Osteoblast (primary cell): ENCODE measurements around the gene NAV2. TPM values are rescaled to one million over a fixed set of nuclear protein-coding genes. Genes with fewer than 3 reads are reported as not detected.

Experiments
- DNase-seq: peaks from one replicate; pipeline ENCODE4 v3.0.0; 2011; ENCODE audit warnings: low spot score, mixed read lengths; ENCODE audit not compliant: insufficient read length; ENCODE audit errors: missing footprints
- H2AFZ ChIP-seq: 2 replicates; pipeline ENCODE4 v1.6.0; 2011; ENCODE audit warnings: mild to moderate bottlenecking, low read length
- H3K27ac ChIP-seq: 2 replicates; pipeline ENCODE4 v1.5.1; 2011; ENCODE audit warnings: mild to moderate bottlenecking, low read depth, low read length, moderate library complexity
- H3K27me3 ChIP-seq: 2 replicates; pipeline ENCODE4 v1.6.0; 2012; ENCODE audit warnings: mild to moderate bottlenecking, control low read depth, inconsistent platforms, low read length, moderate library complexity; ENCODE audit not compliant: insufficient read depth
- H3K36me3 ChIP-seq: 2 replicates; pipeline ENCODE4 v1.5.1; 2011; ENCODE audit warnings: mild to moderate bottlenecking, low read length, control low read depth, moderate library complexity; ENCODE audit not compliant: insufficient read depth
- H3K4me1 ChIP-seq: 2 replicates; pipeline ENCODE4 v1.5.1; 2011; ENCODE audit warnings: mild to moderate bottlenecking, low read length, control low read depth, moderate library complexity; ENCODE audit not compliant: insufficient read depth
- H3K4me2 ChIP-seq: 2 replicates; pipeline ENCODE4 v1.6.0; 2011; ENCODE audit warnings: mild to moderate bottlenecking, low read length; ENCODE audit not compliant: insufficient read depth
- H3K4me3 ChIP-seq: fragments of 200-600 bp; sonication (generic); 3 replicates; pipeline ENCODE4 v1.5.1; 2012; ENCODE audit warnings: mild to moderate bottlenecking, low read length, inconsistent platforms; ENCODE audit not compliant: insufficient read depth
- H3K79me2 ChIP-seq: 2 replicates; pipeline ENCODE4 v1.6.0; 2012; ENCODE audit warnings: mild to moderate bottlenecking, low read length, control low read depth, inconsistent platforms; ENCODE audit not compliant: insufficient read depth
- H3K9me3 ChIP-seq: 2 replicates; pipeline ENCODE4 v1.5.1; 2011; ENCODE audit warnings: low read depth, low read length, control low read depth
- H4K20me1 ChIP-seq: 2 replicates; pipeline ENCODE4 v1.6.0; 2012; ENCODE audit warnings: mild to moderate bottlenecking, low read length, control low read depth; ENCODE audit not compliant: insufficient read depth
- CTCF ChIP-seq: IDR thresholded peaks from 2 replicates; pipeline ENCODE4 v1.5.1; 2011; ENCODE audit warnings: mild to moderate bottlenecking, low read depth, low read length, moderate library complexity; ENCODE audit errors: extremely low read depth
- total RNA-seq: library from RNA; depleted of rRNA; stranded (reverse); fragments of >200 nt; gene quantifications from 2 replicates; pipeline ENCODE4 v1.2.3, GENCODE V29; 2012

Gene NAV2
- total RNA-seq, 1 donor = 8.7 TPM

- Histone ChIP-seq H3K9me3 (no peaks in the 10 kb centered on the region), H3K4me2 (no peak overlapping the region)
These were observed 22.7 kb downstream of the NAV2 start for GRCh38 chr11:19735157-19735908.

GRCh38 chr11:19735909-19736498 is 23.4 kb downstream of the NAV2 start:
- Histone ChIP-seq H3K36me3 (no peaks in the 10 kb centered on the region), H3K4me1 (peaks cover 12% of the 10 kb centered on the region), H3K79me2 (peaks cover 97% of the 10 kb centered on the region), H3K9me3 (no peaks in the 10 kb centered on the region), H4K20me1 (peaks cover 6% of the 10 kb centered on the region), H3K4me2 (no peak overlapping the region), H3K27ac (peak overlapping the region; percentile 5), H2AFZ (no peak overlapping the region), H3K27me3 (no peaks in the 10 kb centered on the region), H3K4me3 (no peak overlapping the region)
- TF ChIP-seq CTCF = no peak
- DNase-seq = no peak

More at GRCh38 chr11:19735157-19735908, 22.7 kb downstream of the NAV2 start:
- Histone ChIP-seq H3K4me3 (no peak overlapping the region), H3K27ac (peak overlapping the region; percentile 29), H3K27me3 (no peaks in the 10 kb centered on the region), H2AFZ (no peak overlapping the region), H3K4me1 (peaks cover 12% of the 10 kb centered on the region), H3K79me2 (peaks cover 98% of the 10 kb centered on the region), H4K20me1 (peaks cover 6% of the 10 kb centered on the region), H3K36me3 (no peaks in the 10 kb centered on the region)
- DNase-seq = no peak
- peak; percentile 54 for TF ChIP-seq CTCF

DNA sequence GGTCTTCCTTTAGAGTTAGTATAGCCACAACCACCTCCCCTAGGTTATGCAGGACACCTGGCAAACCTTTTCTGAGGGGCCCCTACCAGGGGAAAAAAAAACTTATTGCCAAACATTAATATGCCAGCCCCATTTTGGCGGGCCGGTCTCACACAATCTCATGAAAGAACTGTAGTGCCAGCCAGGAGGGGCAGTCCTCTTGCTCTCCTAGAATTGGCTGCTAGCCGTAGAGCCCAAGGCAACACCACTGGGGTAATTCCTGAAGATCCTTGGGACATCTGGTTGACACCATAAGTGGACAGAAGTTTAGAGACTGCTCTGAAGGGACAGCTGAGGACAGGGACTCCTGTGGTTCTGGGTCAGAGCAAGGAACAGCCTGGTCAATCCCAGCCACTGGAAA is 24.2 kb downstream of the NAV2 start:
- H3K79me2 ChIP-seq = peaks cover 93% of the 10 kb centered on the region
- H3K4me1 ChIP-seq = peaks cover 12% of the 10 kb centered on the region
- H3K9me3 ChIP-seq = no peaks in the 10 kb centered on the region
- peaks cover 6% of the 10 kb centered on the region for H4K20me1 ChIP-seq
- H2AFZ ChIP-seq = no peak overlapping the region
- H3K27me3 ChIP-seq = no peaks in the 10 kb centered on the region
- DNase-seq = no peak
- H3K4me3 ChIP-seq = no peak overlapping the region
- no peak overlapping the region for H3K4me2 ChIP-seq
- no peak overlapping the region for H3K27ac ChIP-seq
- H3K36me3 ChIP-seq = no peaks in the 10 kb centered on the region
- TF ChIP-seq CTCF = no peak

GRCh38 chr11:19737575-19737974 is 24.9 kb downstream of the NAV2 start:
- Histone ChIP-seq H3K27ac (no peak overlapping the region), H3K4me3 (no peak overlapping the region), H3K79me2 (peaks cover 93% of the 10 kb centered on the region), H3K4me1 (peaks cover 12% of the 10 kb centered on the region), H3K4me2 (no peak overlapping the region), H3K27me3 (no peaks in the 10 kb centered on the region), H3K36me3 (no peaks in the 10 kb centered on the region), H2AFZ (no peak overlapping the region), H3K9me3 (no peaks in the 10 kb centered on the region), H4K20me1 (peaks cover 6% of the 10 kb centered on the region)
- DNase-seq = no peak
- TF ChIP-seq CTCF = no peak
